Suprapubic skin (tissue), 4 donors: ENCODE data around the gene LPIN2. TPM values are rescaled to one million over a fixed set of nuclear protein-coding genes. Genes with fewer than 3 reads are reported as not detected.
"Not testable (repeated sequence)": the region's sequence is repeated elsewhere in the genome, so short reads cannot be mapped to it uniquely, and the experiment has no call there.

Experiments used
- DNase-seq, 2 donors: peaks; one replicate each; pipeline ENCODE4 v3.0.0-alpha.2; 2019; ENCODE audit warnings: low spot score in 2 of 2
- H3K27ac ChIP-seq: fragments of 200-600 bp; sonication (generic); one replicate; pipeline ENCODE4 v1.5.1; 2019
- H3K27me3 ChIP-seq: fragments of 200-600 bp; sonication (generic); one replicate; pipeline ENCODE4 v1.5.1; 2019
- H3K36me3 ChIP-seq: fragments of 200-600 bp; sonication (generic); one replicate; pipeline ENCODE4 v1.5.1; 2019
- H3K4me1 ChIP-seq: fragments of 200-600 bp; sonication (generic); one replicate; pipeline ENCODE4 v1.5.1; 2019
- H3K4me3 ChIP-seq: fragments of 200-600 bp; sonication (generic); one replicate; pipeline ENCODE4 v1.5.1; 2019; ENCODE audit warnings: mild to moderate bottlenecking
- H3K9me3 ChIP-seq: fragments of 200-600 bp; sonication (generic); one replicate; pipeline ENCODE4 v1.5.1; 2019
- EP300 ChIP-seq: sonication (generic); formaldehyde crosslinking; IDR thresholded peaks from one replicate; pipeline ENCODE4 v1.6.1; 2017; ENCODE audit warnings: antibody characterized with exemption
- POLR2A ChIP-seq, 2 donors: fragments of 450-650 bp; IDR thresholded peaks; one replicate each; pipeline ENCODE4 v1.6.1; 2017; ENCODE audit warnings: antibody characterized with exemption in 2 of 2, mild to moderate bottlenecking in 2 of 2, moderate library complexity in 2 of 2
- POLR2AphosphoS5 ChIP-seq, 3 donors: sonication (generic); formaldehyde crosslinking; IDR thresholded peaks; one replicate each; pipeline ENCODE4 v1.6.1; 2017; ENCODE audit warnings: antibody characterized with exemption in 3 of 3
- WGBS: methylation state at CpG from one replicate; pipeline ENCODE4 v1.1.5; 2018; 5-methylcytosine and 5-hydroxymethylcytosine counted together
- total RNA-seq, 4 donors: library from RNA; depleted of rRNA; stranded (reverse); fragments of >200 nt; gene quantifications; one replicate each; pipeline ENCODE4 v1.1.0, GENCODE V29; 2016
- TF ChIP-seq, protein P1 (sequence below), 2 donors: fragments of 200-600 bp in 1 of 2; fragments of 450-650 bp in 1 of 2; sonication (generic) in 1 of 2; IDR thresholded peaks; one replicate each; pipeline ENCODE4 v1.5.1; 2016 to 2019; ENCODE audit warnings: antibody characterized with exemption in 2 of 2, mild to moderate bottlenecking in 1 of 2, moderate library complexity in 1 of 2

LPIN2 gene
- total RNA-seq, 4 donors from 2014 or later = 7.2 to 11.2 (median 9.1) TPM

- DNase-seq = no peak
- H3K27ac ChIP-seq = no peak overlapping the region
- H3K4me3 ChIP-seq = no peak overlapping the region
- no peaks in the 10 kb centered on the region for H3K9me3 ChIP-seq
- no peaks in the 10 kb centered on the region for H3K27me3 ChIP-seq
- WGBS = 77% methylated on average over 3 of the region's 3 CpGs
- H3K36me3 ChIP-seq = no peaks in the 10 kb centered on the region
- no peak for TF ChIP-seq POLR2AphosphoS5 (IDR thresholded peaks at IDR 0.05)
- no peak for TF ChIP-seq EP300
- TF ChIP-seq, protein P1, sequence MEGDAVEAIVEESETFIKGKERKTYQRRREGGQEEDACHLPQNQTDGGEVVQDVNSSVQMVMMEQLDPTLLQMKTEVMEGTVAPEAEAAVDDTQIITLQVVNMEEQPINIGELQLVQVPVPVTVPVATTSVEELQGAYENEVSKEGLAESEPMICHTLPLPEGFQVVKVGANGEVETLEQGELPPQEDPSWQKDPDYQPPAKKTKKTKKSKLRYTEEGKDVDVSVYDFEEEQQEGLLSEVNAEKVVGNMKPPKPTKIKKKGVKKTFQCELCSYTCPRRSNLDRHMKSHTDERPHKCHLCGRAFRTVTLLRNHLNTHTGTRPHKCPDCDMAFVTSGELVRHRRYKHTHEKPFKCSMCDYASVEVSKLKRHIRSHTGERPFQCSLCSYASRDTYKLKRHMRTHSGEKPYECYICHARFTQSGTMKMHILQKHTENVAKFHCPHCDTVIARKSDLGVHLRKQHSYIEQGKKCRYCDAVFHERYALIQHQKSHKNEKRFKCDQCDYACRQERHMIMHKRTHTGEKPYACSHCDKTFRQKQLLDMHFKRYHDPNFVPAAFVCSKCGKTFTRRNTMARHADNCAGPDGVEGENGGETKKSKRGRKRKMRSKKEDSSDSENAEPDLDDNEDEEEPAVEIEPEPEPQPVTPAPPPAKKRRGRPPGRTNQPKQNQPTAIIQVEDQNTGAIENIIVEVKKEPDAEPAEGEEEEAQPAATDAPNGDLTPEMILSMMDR (IDR thresholded peaks at IDR 0.05) = no peak
- TF ChIP-seq POLR2A (IDR thresholded peaks at IDR 0.05) = no peak
- peaks cover 4% of the 10 kb centered on the region for H3K4me1 ChIP-seq
Observed at GRCh38 chr18:3054780-3055179, 41.8 kb upstream of the LPIN2 start.

- Histone ChIP-seq H3K27me3 (no peaks in the 10 kb centered on the region), H3K4me1 (peaks cover 4% of the 10 kb centered on the region), H3K36me3 (no peaks in the 10 kb centered on the region), H3K4me3 (no peak overlapping the region), H3K9me3 (no peaks in the 10 kb centered on the region), H3K27ac (no peak overlapping the region)
- 92% methylated on average over 6 of the region's 6 CpGs for WGBS
- no peak for DNase-seq
- TF ChIP-seq POLR2AphosphoS5 (IDR thresholded peaks at IDR 0.05) (no peak), EP300 (no peak), POLR2A (IDR thresholded peaks at IDR 0.05) (no peak)
- TF ChIP-seq, protein P1 (IDR thresholded peaks at IDR 0.05) = no peak
Observed at GRCh38 chr18:3054214-3054613, 41.3 kb upstream of the LPIN2 start.

GRCh38 chr18:3053081-3053480 is 40.1 kb upstream of the LPIN2 start:
- WGBS = 99% methylated on average over 4 of the region's 4 CpGs
- Histone ChIP-seq H3K27ac (no peak overlapping the region), H3K36me3 (no peaks in the 10 kb centered on the region), H3K4me1 (no peaks in the 10 kb centered on the region), H3K27me3 (no peaks in the 10 kb centered on the region), H3K4me3 (no peak overlapping the region), H3K9me3 (no peaks in the 10 kb centered on the region)
- TF ChIP-seq POLR2AphosphoS5 (IDR thresholded peaks at IDR 0.05) = no peak
- no peak for TF ChIP-seq POLR2A (IDR thresholded peaks at IDR 0.05)
- TF ChIP-seq, protein P1 (IDR thresholded peaks at IDR 0.05) = no peak
- no peak for TF ChIP-seq EP300
- no peak for DNase-seq

- Histone ChIP-seq H3K9me3 (no peaks in the 10 kb centered on the region), H3K27me3 (no peaks in the 10 kb centered on the region), H3K4me3 (no peak overlapping the region), H3K27ac (no peak overlapping the region), H3K36me3 (no peaks in the 10 kb centered on the region), H3K4me1 (no peaks in the 10 kb centered on the region)
- TF ChIP-seq, protein P1 (IDR thresholded peaks at IDR 0.05) = no peak
- WGBS = 76% methylated on average over 2 of the region's 2 CpGs
- DNase-seq = no peak
Observed at GRCh38 chr18:3052411-3052758, 39.4 kb upstream of the LPIN2 start.

- no peak overlapping the region for H3K27ac ChIP-seq
- H3K4me1 ChIP-seq = no peaks in the 10 kb centered on the region
- H3K4me3 ChIP-seq = no peak overlapping the region
- 87% methylated on average over 8 of the region's 8 CpGs for WGBS
- no peaks in the 10 kb centered on the region for H3K27me3 ChIP-seq
- no peak for DNase-seq
- no peaks in the 10 kb centered on the region for H3K9me3 ChIP-seq
- no peak for TF ChIP-seq EP300
- no peak for TF ChIP-seq POLR2A (IDR thresholded peaks at IDR 0.05)
- TF ChIP-seq POLR2AphosphoS5 (IDR thresholded peaks at IDR 0.05) = no peak
- TF ChIP-seq, protein P1 (IDR thresholded peaks at IDR 0.05) = no peak
- H3K36me3 ChIP-seq = no peaks in the 10 kb centered on the region
Observed at GRCh38 chr18:3051718-3052410, 38.9 kb upstream of the LPIN2 start.

GRCh38 chr18:3049897-3050454 is 37.0 kb upstream of the LPIN2 start:
- not testable (repeated sequence) for H3K4me1 ChIP-seq, H3K9me3 ChIP-seq, DNase-seq, H3K27ac ChIP-seq, H3K36me3 ChIP-seq, H3K4me3 ChIP-seq, H3K27me3 ChIP-seq
- WGBS = 95% methylated on average over 5 of the region's 8 CpGs
